Stomach (tissue), 9 donors: ENCODE results near the gene ITGAL. TPM values are rescaled to one million over a fixed set of nuclear protein-coding genes. Genes with fewer than 3 reads are reported as not detected.

ENCODE experiments used
- DNase-seq, 2 donors: peaks; one replicate each; pipeline versions ENCODE4 v3.0.0 to v3.0.0-alpha.2; 2013 to 2019
- H3K27ac ChIP-seq, 5 donors: fragments of 200-600 bp in 4 of 5; sonication (generic) in 4 of 5; one replicate each; pipeline ENCODE4 v1.5.1; 2013 to 2019; ENCODE audit warnings: mild to moderate bottlenecking in 1 of 5, moderate library complexity in 1 of 5
- H3K27me3 ChIP-seq, 3 donors: fragments of 200-600 bp; sonication (generic); one replicate each; pipeline ENCODE4 v1.5.1; 2017 to 2019; ENCODE audit warnings: mixed run types in 1 of 3
- H3K36me3 ChIP-seq, 4 donors: fragments of 200-600 bp; sonication (generic); 1 replicate in 3 of 4; 2 replicates in 1 of 4; pipeline ENCODE4 v1.5.1; 2016 to 2019
- H3K4me1 ChIP-seq, 4 donors: fragments of 200-600 bp; sonication (generic); one replicate each; pipeline ENCODE4 v1.5.1; 2016 to 2019
- H3K4me3 ChIP-seq, 4 donors: fragments of 200-600 bp; sonication (generic) in 3 of 4; one replicate each; pipeline ENCODE4 v1.5.1; 2016 to 2019; ENCODE audit warnings: mild to moderate bottlenecking in 1 of 4
- H3K9me3 ChIP-seq, 4 donors: fragments of 200-600 bp; sonication (generic); one replicate each; pipeline ENCODE4 v1.5.1; 2016 to 2019
- CTCF ChIP-seq, 7 experiments: fragments of 450-650 bp in 4 of 7; fragments of 200-600 bp in 3 of 7; sonication (generic) in 3 of 7; IDR thresholded peaks; one replicate each; pipeline ENCODE4 v1.5.1; 2016 to 2019; ENCODE audit warnings: antibody characterized with exemption in 7 of 7, control low read depth in 2 of 7, mild to moderate bottlenecking in 1 of 7
- EP300 ChIP-seq: sonication (generic); formaldehyde crosslinking; IDR thresholded peaks from one replicate; pipeline ENCODE4 v1.6.1; 2017; ENCODE audit warnings: antibody characterized with exemption
- POLR2A ChIP-seq, 4 donors: fragments of 450-650 bp; IDR thresholded peaks; one replicate each; pipeline ENCODE4 v1.6.1; 2016; ENCODE audit warnings: antibody characterized with exemption in 4 of 4, control low read depth in 2 of 4, mild to moderate bottlenecking in 1 of 4, moderate library complexity in 1 of 4
- POLR2AphosphoS5 ChIP-seq, 3 donors: sonication (generic); formaldehyde crosslinking; IDR thresholded peaks; one replicate each; pipeline ENCODE4 v1.6.1; 2016; ENCODE audit warnings: antibody characterized with exemption in 3 of 3
- WGBS, 5 donors: extraction: QIAGEN DNeasy Blood & Tissue Kit in 3 of 5; methylation state at CpG; one replicate each; pipeline versions ENCODE4 v1.1.5 to v1.1.7; 2013 to 2018; 5-methylcytosine and 5-hydroxymethylcytosine counted together
- intact Hi-C: fragments of 100-400 bp; cut with DNase I; formaldehyde crosslinking; loops from one replicate; pipeline ENCODE4 v1.15.1; 2023; ENCODE audit warnings: low total_unique reads
- polyA plus RNA-seq, 3 donors: library from polyadenylated mRNA; stranded (reverse); fragments of 200-250 nt; gene quantifications; one replicate each; pipeline ENCODE4 v1.2.3, GENCODE V29; 2013
- total RNA-seq, 5 donors: library from RNA; depleted of rRNA; stranded (reverse); fragments of >200 nt; gene quantifications; one replicate each; pipeline versions ENCODE4 v1.1.0 to v1.2.3, GENCODE V29; 2014 to 2016
- donor health status: healthy with polysubstance abuse.
- donor health status: Bipolar disorder and iron deficiency.
- donor health status: healthy.

The ITGAL gene
- total and polyA plus RNA-seq, 8 donors = 1.2 to 256 (median 6.8) TPM

DNA sequence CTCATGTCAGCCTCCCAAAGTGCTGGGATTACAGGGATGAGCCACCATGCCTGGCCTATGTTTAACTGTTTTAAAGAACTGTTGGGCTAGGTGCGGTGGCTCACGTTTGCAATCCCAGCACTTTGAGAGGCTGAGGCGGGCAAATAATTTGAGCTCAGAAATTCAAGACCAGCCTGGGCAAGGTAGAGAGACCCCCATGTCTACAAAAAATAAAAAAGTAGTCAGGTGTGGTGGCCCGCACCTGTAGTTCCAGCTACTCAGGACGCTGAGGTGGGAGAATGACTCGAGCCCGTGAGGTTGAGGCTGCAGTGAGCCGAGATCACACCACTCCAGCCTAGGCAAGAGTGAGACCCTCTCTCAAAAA lies 1.9 kb upstream of the ITGAL start:
- WGBS, 5 donors = 82 to 90% (median 87%) methylated on average over 8 of the region's 8 CpGs
- Histone ChIP-seq H3K4me1 (peaks cover 0 to 7% (median 3%) of the 10 kb centered on the region in 4 donors), H3K4me3 (no peak overlapping the region), H3K27ac (peak overlapping the region in 2 of 5 donors; percentile 46 to 78), H3K27me3 (peaks cover 0 to 34% (median 11%) of the 10 kb centered on the region in 3 donors), H3K36me3 (no peaks in the 10 kb centered on the region), H3K9me3 (no peaks in the 10 kb centered on the region)
- TF ChIP-seq CTCF (IDR thresholded peaks at IDR 0.05) (no peak), POLR2AphosphoS5 (IDR thresholded peaks at IDR 0.05) (no peak), EP300 (no peak), POLR2A (IDR thresholded peaks at IDR 0.05) (no peak)
- DNase-seq = no peak
- intact Hi-C loops = no loop called here

- TF ChIP-seq POLR2AphosphoS5 (IDR thresholded peaks at IDR 0.05) (no peak), POLR2A (IDR thresholded peaks at IDR 0.05) (no peak), EP300 (no peak), CTCF (IDR thresholded peaks at IDR 0.05) (no peak)
- Histone ChIP-seq H3K9me3 (no peaks in the 10 kb centered on the region), H3K36me3 (no peaks in the 10 kb centered on the region), H3K27me3 (peaks cover 0 to 34% (median 11%) of the 10 kb centered on the region in 3 donors), H3K27ac (peak overlapping the region; percentile 14 to 78 (median 34)), H3K4me1 (peaks cover 0 to 7% (median 3%) of the 10 kb centered on the region in 4 donors), H3K4me3 (peak overlapping the region; percentile 6 to 43 (median 30))
- WGBS, 5 donors = 58 to 67% (median 65%) methylated on average over 18 to 19 of the region's 19 CpGs
- no peak for DNase-seq
- intact Hi-C loops = no loop called here
Observed at GRCh38 chr16:30473231-30474073, 910 bp downstream of the ITGAL start.

- no peaks in the 10 kb centered on the region for H3K36me3 ChIP-seq
- peaks cover 0 to 34% (median 11%) of the 10 kb centered on the region in 3 donors for H3K27me3 ChIP-seq
- peak overlapping the region in 4 of 5 donors; percentile 14 to 78 (median 52) for H3K27ac ChIP-seq
- intact Hi-C loops = no loop called here
- peak overlapping the region in 3 of 4 donors; percentile 28 to 43 (median 32) for H3K4me3 ChIP-seq
- TF ChIP-seq POLR2AphosphoS5 (IDR thresholded peaks at IDR 0.05) (no peak), EP300 (no peak), CTCF (IDR thresholded peaks at IDR 0.05) (no peak), POLR2A (IDR thresholded peaks at IDR 0.05) (no peak)
- no peak for DNase-seq
- 16 to 39% (median 28%) methylated on average over 22 to 35 of the region's 35 CpGs for WGBS, 5 donors
- H3K4me1 ChIP-seq = peaks cover 0 to 7% (median 3%) of the 10 kb centered on the region in 4 donors
- no peaks in the 10 kb centered on the region for H3K9me3 ChIP-seq
Observed at GRCh38 chr16:30474074-30474452, 1.5 kb downstream of the ITGAL start.

GRCh38 chr16:30474684-30475083 lies 2.1 kb downstream of the ITGAL start:
- H3K36me3 ChIP-seq = no peaks in the 10 kb centered on the region
- 76 to 95% (median 84%) methylated on average over 7 of the region's 7 CpGs for WGBS, 5 donors
- no peaks in the 10 kb centered on the region for H3K9me3 ChIP-seq
- no peak for DNase-seq
- TF ChIP-seq EP300 = no peak
- no peak for TF ChIP-seq POLR2A (IDR thresholded peaks at IDR 0.05)
- no peak for TF ChIP-seq CTCF (IDR thresholded peaks at IDR 0.05)
- TF ChIP-seq POLR2AphosphoS5 (IDR thresholded peaks at IDR 0.05) = no peak
- peak overlapping the region in 1 of 4 donors; percentile 32 for H3K4me3 ChIP-seq
- intact Hi-C loops = no loop called here
- H3K27ac ChIP-seq = peak overlapping the region in 1 of 5 donors; percentile 71
- peaks cover 0 to 7% (median 3%) of the 10 kb centered on the region in 4 donors for H3K4me1 ChIP-seq
- peaks cover 0 to 34% (median 11%) of the 10 kb centered on the region in 3 donors for H3K27me3 ChIP-seq
